GM20000 (cell line): ENCODE results near the gene SLC35D1.

ENCODE experiments used
- DNase-seq: peaks from one replicate; pipeline ENCODE4 v3.0.0; 2012; ENCODE audit warnings: low spot score
- CTCF ChIP-seq: IDR thresholded peaks from 2 replicates; pipeline ENCODE4 v1.5.1; 2012; ENCODE audit warnings: mild to moderate bottlenecking, control low read depth; ENCODE audit errors: extremely low read depth, missing control alignments

The SLC35D1 gene

GRCh38 chr1:67060811-67061218 lies 6.9 kb upstream of the SLC35D1 start:
- no peak for DNase-seq

GRCh38 chr1:67059346-67059745 lies 5.4 kb upstream of the SLC35D1 start:
- no peak for TF ChIP-seq CTCF
- DNase-seq, result no peak

More at GRCh38 chr1:67060811-67061218, 6.9 kb upstream of the SLC35D1 start:
- TF ChIP-seq CTCF, result no peak

GRCh38 chr1:67058761-67059160 lies 4.8 kb upstream of the SLC35D1 start:
- no peak for DNase-seq

GRCh38 chr1:67058242-67058641 lies 4.3 kb upstream of the SLC35D1 start:
- no peak for DNase-seq
- TF ChIP-seq CTCF, result no peak

More at GRCh38 chr1:67058761-67059160, 4.8 kb upstream of the SLC35D1 start:
- TF ChIP-seq CTCF, result no peak

GRCh38 chr1:67053535-67053784 lies 488 bp downstream of the SLC35D1 start:
- no peak for DNase-seq
- no peak for TF ChIP-seq CTCF

- DNase-seq, result peak; percentile 16
- no peak for TF ChIP-seq CTCF
These were observed 1.0 kb downstream of the SLC35D1 start for GRCh38 chr1:67052741-67053534.

- DNase-seq, result no peak
- no peak for TF ChIP-seq CTCF
These were observed 2.8 kb downstream of the SLC35D1 start for GRCh38 chr1:67051196-67051595.
